ENCODE results near the gene ZNF546.
"Not testable (repeated sequence)": the region's sequence is repeated elsewhere in the genome, so short reads cannot be mapped to it uniquely, and the experiment has no call there.

Gene ZNF546

DNA sequence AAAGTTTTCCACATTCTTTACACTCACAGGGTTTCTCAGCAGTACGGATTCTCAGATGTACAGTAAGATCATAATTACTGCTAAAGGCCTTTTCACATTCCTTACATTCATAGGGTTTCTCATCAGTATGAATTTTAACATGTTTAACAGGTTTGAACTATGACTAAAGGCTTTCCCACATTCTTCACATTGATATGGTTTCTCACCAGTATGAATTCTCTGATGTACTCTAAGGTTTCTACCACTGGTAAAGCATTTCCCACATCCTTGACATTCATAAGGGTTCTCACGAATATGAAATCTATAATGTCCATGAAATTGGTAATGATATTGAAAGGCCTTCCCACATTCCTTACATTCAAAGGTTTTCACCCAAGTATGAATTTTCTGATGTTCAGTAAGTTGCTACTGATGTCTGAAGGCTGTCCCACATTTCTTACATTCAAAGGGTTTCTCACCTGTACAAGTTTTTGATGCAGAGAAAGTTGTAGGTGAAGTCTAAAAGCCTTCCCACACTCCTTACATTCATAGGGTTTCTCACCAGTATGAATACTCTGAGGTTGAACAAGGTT, 37.2 kb downstream of the ZNF546 start:
- H3K18ac ChIP-seq (ENCODE audit: low read length) = no peak overlapping the region
- H3K9ac ChIP-seq (ENCODE audit: low read depth, low read length, poor library complexity) = no peak overlapping the region
- no CpG with 5 or more reads among the region's 2 CpGs for WGBS, 2 donors (ENCODE audit: extremely low coverage in 2 of 2, insufficient read length in 2 of 2, insufficient replicate concordance in 1 of 2)
- no peak overlapping the region for H4K8ac ChIP-seq (ENCODE audit: low read depth, low read length)
- no peak overlapping the region for H3K23ac ChIP-seq (ENCODE audit: low read depth, low read length, poor library complexity)
- no peak overlapping the region for H2AK5ac ChIP-seq (ENCODE audit: low read depth, low read length)
- no peaks in the 10 kb centered on the region for H3K4me1 ChIP-seq (ENCODE audit: control insufficient read depth in 2 of 2, insufficient read depth in 1 of 2, low read depth in 1 of 2, low read length in 2 of 2)
- no peak overlapping the region for H3K14ac ChIP-seq (ENCODE audit: low read length)
- no peak overlapping the region for H2AFZ ChIP-seq (ENCODE audit: low read length)
- DNase-seq (ENCODE audit: low spot score) = no peak
- no peaks in the 10 kb centered on the region for H3K79me1 ChIP-seq (ENCODE audit: low read depth, low read length)
- H3K4me2 ChIP-seq (ENCODE audit: insufficient read depth, low read length, poor library complexity, severe bottlenecking) = no peak overlapping the region
- no peak overlapping the region for H2BK5ac ChIP-seq (ENCODE audit: low read length)
- peaks cover 19 to 79% of the 10 kb centered on the region in 2 donors for H3K9me3 ChIP-seq (replicated peaks in 1 of 2; ENCODE audit: control insufficient read depth in 2 of 2, insufficient read depth in 1 of 2, low read depth in 1 of 2, low read length in 2 of 2)
- peaks cover 2 to 28% of the 10 kb centered on the region in 2 donors for H3K36me3 ChIP-seq (replicated peaks in 1 of 2; ENCODE audit: control insufficient read depth in 2 of 2, insufficient read depth in 2 of 2, low read length in 2 of 2)
- H3K4ac ChIP-seq (ENCODE audit: low read length) = no peak overlapping the region
- no peak overlapping the region for H2BK15ac ChIP-seq (ENCODE audit: low read length)
- no peak overlapping the region for H2BK120ac ChIP-seq (ENCODE audit: low read depth, low read length)
- H3K27ac ChIP-seq (replicated peaks; ENCODE audit: low read length) = no peak overlapping the region
- no peak overlapping the region for H2BK12ac ChIP-seq (ENCODE audit: low read length)
- H3K27me3 ChIP-seq (ENCODE audit: control insufficient read depth in 3 of 3, insufficient read depth in 3 of 3, low read depth in 1 of 3, low read length in 3 of 3) = no peaks in the 10 kb centered on the region
- no peak overlapping the region for H3K4me3 ChIP-seq (ENCODE audit: low read length in 2 of 2)
- no peak overlapping the region for H4K91ac ChIP-seq (ENCODE audit: low read depth, low read length, poor library complexity)

GRCh38 chr19:40035996-40036395, 39.1 kb downstream of the ZNF546 start:
- Histone ChIP-seq H2BK12ac (ENCODE audit: low read length) (no peak overlapping the region), H4K8ac (ENCODE audit: low read depth, low read length) (no peak overlapping the region), H3K4me3 (ENCODE audit: low read length in 2 of 2) (no peak overlapping the region), H2BK15ac (ENCODE audit: low read length) (no peak overlapping the region), H3K79me1 (ENCODE audit: low read depth, low read length) (no peaks in the 10 kb centered on the region), H3K4me1 (ENCODE audit: control insufficient read depth in 2 of 2, insufficient read depth in 1 of 2, low read depth in 1 of 2, low read length in 2 of 2) (no peaks in the 10 kb centered on the region), H2AK5ac (ENCODE audit: low read depth, low read length) (no peak overlapping the region), H3K27me3 (ENCODE audit: control insufficient read depth in 3 of 3, insufficient read depth in 3 of 3, low read depth in 1 of 3, low read length in 3 of 3) (no peaks in the 10 kb centered on the region), H3K27ac (replicated peaks; ENCODE audit: low read length) (no peak overlapping the region), H2BK120ac (ENCODE audit: low read depth, low read length) (no peak overlapping the region), H3K4ac (ENCODE audit: low read length) (no peak overlapping the region), H3K4me2 (ENCODE audit: insufficient read depth, low read length, poor library complexity, severe bottlenecking) (no peak overlapping the region), H3K23ac (ENCODE audit: low read depth, low read length, poor library complexity) (no peak overlapping the region), H4K91ac (ENCODE audit: low read depth, low read length, poor library complexity) (no peak overlapping the region), H3K36me3 (replicated peaks in 1 of 2; ENCODE audit: control insufficient read depth in 2 of 2, insufficient read depth in 2 of 2, low read length in 2 of 2) (peaks cover 2 to 28% of the 10 kb centered on the region in 2 donors), H3K9me3 (replicated peaks in 1 of 2; ENCODE audit: control insufficient read depth in 2 of 2, insufficient read depth in 1 of 2, low read depth in 1 of 2, low read length in 2 of 2) (peaks cover 16 to 63% of the 10 kb centered on the region in 2 donors), H3K9ac (ENCODE audit: low read depth, low read length, poor library complexity) (no peak overlapping the region), H3K14ac (ENCODE audit: low read length) (no peak overlapping the region), H2BK5ac (ENCODE audit: low read length) (no peak overlapping the region), H2AFZ (ENCODE audit: low read length) (no peak overlapping the region), H3K18ac (ENCODE audit: low read length) (no peak overlapping the region)
- WGBS, 2 donors (ENCODE audit: extremely low coverage in 2 of 2, insufficient read length in 2 of 2, insufficient replicate concordance in 1 of 2) = no CpG with 5 or more reads among the region's 4 CpGs
- no peak for DNase-seq (ENCODE audit: low spot score)

- not testable (repeated sequence) for H3K27me3 ChIP-seq (ENCODE audit: control insufficient read depth in 3 of 3, insufficient read depth in 3 of 3, low read depth in 1 of 3, low read length in 3 of 3); H2BK15ac ChIP-seq (ENCODE audit: low read length); DNase-seq (ENCODE audit: low spot score); H3K18ac ChIP-seq (ENCODE audit: low read length); H3K23ac ChIP-seq (ENCODE audit: low read depth, low read length, poor library complexity); H3K4me2 ChIP-seq (ENCODE audit: insufficient read depth, low read length, poor library complexity, severe bottlenecking); H3K4me3 ChIP-seq (ENCODE audit: low read length in 2 of 2); H3K4me1 ChIP-seq (ENCODE audit: control insufficient read depth in 2 of 2, insufficient read depth in 1 of 2, low read depth in 1 of 2, low read length in 2 of 2); H2BK5ac ChIP-seq (ENCODE audit: low read length); H2BK12ac ChIP-seq (ENCODE audit: low read length); H2AK5ac ChIP-seq (ENCODE audit: low read depth, low read length); H3K27ac ChIP-seq (replicated peaks; ENCODE audit: low read length); H3K14ac ChIP-seq (ENCODE audit: low read length); H2BK120ac ChIP-seq (ENCODE audit: low read depth, low read length); H4K91ac ChIP-seq (ENCODE audit: low read depth, low read length, poor library complexity); H3K9ac ChIP-seq (ENCODE audit: low read depth, low read length, poor library complexity); H4K8ac ChIP-seq (ENCODE audit: low read depth, low read length); H3K79me1 ChIP-seq (ENCODE audit: low read depth, low read length); H2AFZ ChIP-seq (ENCODE audit: low read length); H3K4ac ChIP-seq (ENCODE audit: low read length)
- WGBS, 2 donors (ENCODE audit: extremely low coverage in 2 of 2, insufficient read length in 2 of 2, insufficient replicate concordance in 1 of 2) = no CpG with 5 or more reads among the region's 3 CpGs
- H3K36me3 ChIP-seq (replicated peaks in 1 of 2; ENCODE audit: control insufficient read depth in 2 of 2, insufficient read depth in 2 of 2, low read length in 2 of 2) = peaks cover 2 to 28% of the 10 kb centered on the region in 2 donors
- peaks cover 13 to 46% of the 10 kb centered on the region in 2 donors for H3K9me3 ChIP-seq (replicated peaks in 1 of 2; ENCODE audit: control insufficient read depth in 2 of 2, insufficient read depth in 1 of 2, low read depth in 1 of 2, low read length in 2 of 2)
Measured at GRCh38 chr19:40038047-40038446, 41.2 kb downstream of the ZNF546 start.

DNA sequence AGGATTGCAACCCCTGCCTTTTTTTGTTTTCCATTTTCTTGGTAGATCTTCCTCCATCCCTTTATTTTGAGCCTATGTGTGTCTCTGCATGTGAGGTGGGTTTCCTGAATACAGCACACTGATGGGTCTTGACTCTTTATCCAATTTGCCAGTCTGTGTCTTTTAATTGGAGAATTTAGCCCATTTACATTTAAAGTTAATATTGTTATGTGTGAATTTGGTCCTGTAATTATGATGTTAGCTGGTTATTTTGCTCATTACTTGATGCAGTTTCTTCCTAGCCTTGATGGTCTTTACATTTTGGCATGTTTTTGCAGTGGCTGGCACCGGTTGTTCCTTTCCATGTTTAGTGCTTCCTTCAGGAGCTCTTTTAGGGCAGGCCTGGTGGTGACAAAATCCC, 44.9 kb downstream of the ZNF546 start:
- not testable (repeated sequence) for H4K91ac ChIP-seq (ENCODE audit: low read depth, low read length, poor library complexity); H3K9ac ChIP-seq (ENCODE audit: low read depth, low read length, poor library complexity); H2BK5ac ChIP-seq (ENCODE audit: low read length); H3K27ac ChIP-seq (replicated peaks; ENCODE audit: low read length); H3K4ac ChIP-seq (ENCODE audit: low read length); H2BK120ac ChIP-seq (ENCODE audit: low read depth, low read length); H2BK15ac ChIP-seq (ENCODE audit: low read length); H4K8ac ChIP-seq (ENCODE audit: low read depth, low read length); H3K4me2 ChIP-seq (ENCODE audit: insufficient read depth, low read length, poor library complexity, severe bottlenecking); H3K4me3 ChIP-seq (ENCODE audit: low read length in 2 of 2); H3K27me3 ChIP-seq (ENCODE audit: control insufficient read depth in 3 of 3, insufficient read depth in 3 of 3, low read depth in 1 of 3, low read length in 3 of 3); DNase-seq (ENCODE audit: low spot score); H3K23ac ChIP-seq (ENCODE audit: low read depth, low read length, poor library complexity); H2BK12ac ChIP-seq (ENCODE audit: low read length); H3K18ac ChIP-seq (ENCODE audit: low read length); H3K14ac ChIP-seq (ENCODE audit: low read length); H2AK5ac ChIP-seq (ENCODE audit: low read depth, low read length); H3K4me1 ChIP-seq (ENCODE audit: control insufficient read depth in 2 of 2, insufficient read depth in 1 of 2, low read depth in 1 of 2, low read length in 2 of 2); H2AFZ ChIP-seq (ENCODE audit: low read length); H3K79me1 ChIP-seq (ENCODE audit: low read depth, low read length)
- Histone ChIP-seq H3K36me3 (replicated peaks in 1 of 2; ENCODE audit: control insufficient read depth in 2 of 2, insufficient read depth in 2 of 2, low read length in 2 of 2) (peaks cover 9 to 40% of the 10 kb centered on the region in 2 donors), H3K9me3 (replicated peaks in 1 of 2; ENCODE audit: control insufficient read depth in 2 of 2, insufficient read depth in 1 of 2, low read depth in 1 of 2, low read length in 2 of 2) (peaks cover 7 to 46% of the 10 kb centered on the region in 2 donors)
- WGBS, 2 donors (ENCODE audit: extremely low coverage in 2 of 2, insufficient read length in 2 of 2, insufficient replicate concordance in 1 of 2) = no CpG with 5 or more reads among the region's 1 CpG

Data from neuronal stem cell (in vitro differentiated cells).